Measurements from ENCODE around the gene GRIK4.
"Not testable (repeated sequence)": the region's sequence is repeated elsewhere in the genome, so short reads cannot be mapped to it uniquely, and the experiment has no call there.

GRIK4 gene

DNA sequence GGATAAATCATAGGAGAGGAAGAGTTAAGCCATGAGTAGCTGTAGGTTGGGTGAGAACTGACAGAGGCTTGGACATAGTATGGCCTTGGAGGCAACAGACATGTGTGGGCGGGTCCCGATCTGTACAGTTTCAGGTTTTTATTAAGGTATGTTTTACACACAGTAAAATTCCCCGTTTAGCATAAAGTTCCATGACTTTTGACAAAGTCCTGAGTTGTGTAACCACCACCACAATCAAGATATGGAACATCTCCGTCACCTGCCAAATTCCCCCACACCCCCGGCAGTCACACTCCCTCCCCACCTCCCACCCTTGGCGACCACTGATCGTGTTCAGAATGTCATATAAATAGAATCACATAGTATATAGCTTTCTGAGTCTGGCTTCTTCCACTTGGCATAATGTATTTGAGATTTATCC lies 68.1 kb downstream of the GRIK4 start:
- DNase-seq, result no peak

DNA sequence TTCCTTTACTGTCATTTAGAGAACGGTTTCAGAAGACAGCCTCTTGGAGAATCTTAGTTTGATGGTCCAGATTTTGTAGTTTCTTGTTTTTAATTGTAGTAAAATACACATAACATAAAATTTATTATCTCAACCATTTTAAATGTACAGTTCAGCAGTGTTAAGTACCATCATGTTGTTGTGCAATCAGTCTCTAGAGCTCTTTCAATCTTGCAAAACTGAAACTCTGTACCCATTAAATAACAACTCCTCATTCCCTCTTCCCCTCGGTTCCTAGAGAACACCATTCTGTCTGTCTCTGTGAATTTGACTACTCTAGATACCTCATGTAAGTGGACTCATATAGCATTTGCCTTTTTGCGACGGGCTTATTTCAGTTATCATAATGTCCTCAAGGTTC lies 69.8 kb downstream of the GRIK4 start:
- no peak for DNase-seq

DNA sequence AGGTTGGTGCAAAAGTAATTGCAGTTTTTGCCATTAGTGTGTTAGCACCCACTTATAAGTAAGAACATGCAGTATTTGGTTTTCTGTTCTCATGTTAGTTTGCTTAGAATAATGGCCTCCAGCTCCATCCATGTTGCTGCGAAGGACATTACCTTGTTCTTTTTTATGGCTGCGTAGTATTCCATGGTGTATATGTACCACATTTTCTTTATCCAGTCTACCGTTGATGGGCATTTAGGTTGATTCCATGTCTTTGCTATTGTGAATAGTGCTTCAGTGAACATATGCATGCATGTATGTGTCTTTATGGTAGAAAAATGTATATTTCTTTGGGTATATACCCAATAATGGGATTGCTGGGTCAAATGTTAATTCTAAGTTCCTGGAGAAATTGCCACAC lies 71.0 kb downstream of the GRIK4 start:
- DNase-seq, result not testable (repeated sequence)

DNA sequence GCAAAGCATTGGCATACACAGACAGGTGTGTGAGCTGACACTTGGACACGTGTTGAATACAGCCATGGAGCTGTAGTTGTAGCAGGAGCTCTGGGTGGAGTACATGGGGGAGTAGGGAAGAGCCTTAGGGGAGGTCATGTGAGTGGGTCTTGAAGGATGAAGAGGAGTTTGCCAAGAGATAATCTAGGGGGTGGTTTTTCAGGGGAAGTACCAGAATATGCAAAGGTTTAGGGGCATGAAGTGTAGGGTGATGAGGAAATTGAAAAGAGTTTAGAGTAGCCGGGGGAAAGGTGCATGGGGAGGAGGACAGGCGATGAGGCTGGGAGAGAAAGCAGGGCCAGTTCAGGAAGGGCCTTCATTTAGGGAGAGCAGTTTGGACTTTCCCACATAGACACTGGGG lies 74.5 kb downstream of the GRIK4 start:
- no peak for DNase-seq

DNA sequence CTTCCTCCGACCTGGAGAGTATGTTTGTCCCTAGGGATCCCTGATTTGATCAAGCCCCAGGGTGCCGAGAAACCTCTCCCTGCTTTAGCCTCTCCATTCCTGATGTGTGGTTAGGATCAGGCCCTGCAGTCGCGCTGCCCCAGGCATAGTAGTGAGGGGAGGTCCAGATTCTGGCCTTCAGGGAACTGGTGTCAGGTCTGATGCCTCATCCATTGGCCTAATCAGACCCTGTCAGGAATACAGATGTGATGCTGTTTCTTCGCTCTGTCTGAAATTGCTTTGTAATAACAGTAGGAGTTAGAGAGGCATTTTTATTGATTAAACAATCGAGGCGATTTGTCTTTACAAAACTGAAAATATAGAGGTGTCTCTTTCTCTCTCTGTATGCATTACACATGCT lies 75.2 kb downstream of the GRIK4 start:
- DNase-seq, result no peak

DNA sequence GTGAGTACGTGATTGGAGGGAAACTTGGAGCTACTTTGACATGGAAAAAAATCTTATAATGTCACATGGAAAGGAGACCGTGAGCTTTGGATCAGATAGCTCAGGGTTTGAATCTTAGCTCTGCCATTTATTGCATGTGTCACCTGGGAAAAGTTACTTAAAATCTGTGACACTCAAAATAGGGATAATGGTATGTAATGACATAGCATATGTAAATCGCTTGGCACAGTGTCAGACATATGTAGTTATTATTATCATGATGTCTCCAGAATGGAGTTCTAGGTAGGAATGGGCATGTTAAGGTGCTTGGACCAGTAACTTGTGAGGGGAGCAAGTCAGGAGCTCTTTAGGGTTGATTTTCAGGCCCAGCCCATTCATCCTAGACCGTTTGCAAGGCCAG lies 75.8 kb downstream of the GRIK4 start:
- no peak for DNase-seq

DNA sequence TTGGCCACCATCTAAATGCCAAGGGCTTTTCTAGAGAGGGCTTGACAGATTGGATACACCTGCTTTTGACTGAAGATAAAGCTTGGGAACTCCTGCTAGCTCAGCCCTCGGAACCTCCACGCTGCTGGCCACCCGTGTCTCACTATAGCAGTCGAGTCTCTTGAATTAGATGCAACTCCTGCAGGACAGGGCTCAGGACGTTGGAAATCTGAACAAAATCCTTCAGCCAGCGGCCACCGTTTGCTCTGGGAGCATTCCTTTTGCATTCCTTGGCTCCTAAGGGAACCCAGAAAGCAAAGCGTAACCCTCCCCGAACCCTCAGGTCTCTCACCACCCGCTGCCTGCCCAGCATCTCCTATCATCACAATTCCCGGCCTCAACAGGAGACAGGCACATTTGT lies 77.8 kb downstream of the GRIK4 start:
- no peak for DNase-seq

DNA sequence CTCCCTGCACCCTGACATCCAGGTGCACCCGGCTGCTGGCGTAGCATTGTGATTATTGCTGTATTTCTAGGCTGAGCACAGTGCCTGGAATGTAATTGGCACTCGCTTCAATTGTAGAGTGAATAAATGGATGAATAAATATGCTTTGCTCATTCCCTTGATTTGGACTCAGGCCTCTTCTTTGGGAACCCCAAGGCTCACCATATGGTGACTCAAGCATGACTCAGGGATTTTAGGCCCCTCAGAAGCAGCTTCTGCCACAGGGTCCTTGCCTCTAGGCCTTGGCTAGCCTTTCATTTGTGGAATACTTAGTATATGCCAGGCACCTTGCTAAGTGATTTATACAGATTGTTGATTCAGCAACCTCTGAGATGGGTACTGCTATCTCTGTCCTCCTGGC lies 78.9 kb downstream of the GRIK4 start:
- no peak for DNase-seq

DNA sequence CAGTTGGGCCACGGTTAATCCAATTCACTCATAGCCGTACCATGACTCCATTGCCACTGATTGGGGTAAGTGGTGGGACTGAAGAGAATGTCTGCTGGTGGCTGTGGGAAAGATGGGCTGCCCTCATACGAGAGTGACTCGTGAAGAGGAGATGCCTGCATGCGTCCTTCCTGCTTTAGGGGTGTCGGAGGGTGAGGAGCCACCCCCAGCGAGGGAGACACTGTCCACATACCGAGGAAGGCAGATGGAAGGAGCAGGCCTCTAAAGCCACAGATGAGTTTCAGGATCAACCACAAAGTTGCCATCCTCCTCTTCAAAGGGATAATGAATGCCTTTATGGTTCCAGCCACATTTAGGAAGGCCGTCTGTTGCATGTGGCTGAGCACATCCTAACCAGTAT lies 83.2 kb downstream of the GRIK4 start:
- DNase-seq, result no peak

DNA sequence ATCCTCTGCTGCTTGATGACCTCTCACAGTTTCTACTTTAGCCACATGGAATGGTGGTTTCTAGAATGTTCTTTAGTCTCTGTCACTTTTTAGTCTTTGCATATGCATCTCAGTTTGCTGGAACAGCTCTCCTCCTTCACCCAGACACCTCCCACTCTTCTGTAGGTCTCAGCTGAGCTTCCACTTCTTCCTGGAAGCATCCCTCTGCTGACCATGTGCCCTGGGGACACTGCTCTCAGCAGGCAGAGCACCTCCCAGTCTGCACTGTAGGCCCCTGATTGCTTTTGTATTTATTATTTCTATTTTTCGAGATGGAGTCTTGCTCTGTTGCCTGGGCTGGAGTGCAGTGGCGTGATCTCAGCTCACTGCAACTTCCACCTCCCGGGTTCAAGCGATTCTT lies 84.0 kb downstream of the GRIK4 start:
- no peak for DNase-seq

DNA sequence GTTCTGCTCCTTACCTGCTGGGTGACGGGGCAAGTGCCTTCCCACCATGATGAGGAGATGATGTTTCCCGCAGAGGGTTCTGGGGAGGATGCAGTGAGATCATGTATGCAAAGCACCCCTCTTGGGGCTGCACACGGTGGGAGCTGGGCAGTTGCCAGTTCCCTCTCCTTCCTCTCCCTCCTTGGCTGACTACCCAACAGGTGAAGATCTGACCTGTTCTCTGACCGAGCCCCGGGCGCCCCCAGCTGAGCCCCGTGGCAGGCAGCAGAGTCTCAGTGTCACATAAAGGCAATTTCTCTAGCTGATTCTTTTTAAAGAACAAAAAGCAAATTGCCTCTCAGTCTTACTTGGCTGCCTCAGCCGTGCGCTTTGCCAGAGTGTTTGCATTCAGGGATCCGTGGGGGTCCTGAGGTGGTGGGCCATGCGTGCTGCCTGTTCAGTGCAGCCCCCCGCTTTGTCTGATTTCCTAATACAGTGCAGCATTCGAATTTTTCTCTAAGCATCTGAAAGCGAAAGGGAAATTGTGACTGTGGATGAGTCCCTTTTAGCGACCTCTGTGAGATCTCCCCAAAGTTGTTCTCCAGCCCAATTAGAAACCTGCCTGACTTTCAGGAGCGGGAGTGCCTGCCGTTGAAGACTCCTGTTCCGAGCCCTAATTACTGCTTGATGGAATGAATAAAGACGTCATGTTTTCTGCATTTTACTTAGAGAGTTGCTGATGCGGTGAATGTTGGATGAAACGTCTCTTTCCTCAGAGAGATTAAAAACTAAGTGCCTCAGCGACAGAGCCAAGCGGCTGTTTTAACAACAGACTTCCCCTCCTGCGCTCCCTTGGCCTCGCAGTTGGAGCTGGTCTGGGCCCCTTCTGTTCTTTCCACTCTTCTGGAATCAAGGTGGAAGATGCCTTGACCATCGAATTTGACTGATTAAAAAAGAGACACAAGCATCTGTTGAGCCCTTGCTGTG lies 86.0 kb downstream of the GRIK4 start:
- DNase-seq, result no peak

DNA sequence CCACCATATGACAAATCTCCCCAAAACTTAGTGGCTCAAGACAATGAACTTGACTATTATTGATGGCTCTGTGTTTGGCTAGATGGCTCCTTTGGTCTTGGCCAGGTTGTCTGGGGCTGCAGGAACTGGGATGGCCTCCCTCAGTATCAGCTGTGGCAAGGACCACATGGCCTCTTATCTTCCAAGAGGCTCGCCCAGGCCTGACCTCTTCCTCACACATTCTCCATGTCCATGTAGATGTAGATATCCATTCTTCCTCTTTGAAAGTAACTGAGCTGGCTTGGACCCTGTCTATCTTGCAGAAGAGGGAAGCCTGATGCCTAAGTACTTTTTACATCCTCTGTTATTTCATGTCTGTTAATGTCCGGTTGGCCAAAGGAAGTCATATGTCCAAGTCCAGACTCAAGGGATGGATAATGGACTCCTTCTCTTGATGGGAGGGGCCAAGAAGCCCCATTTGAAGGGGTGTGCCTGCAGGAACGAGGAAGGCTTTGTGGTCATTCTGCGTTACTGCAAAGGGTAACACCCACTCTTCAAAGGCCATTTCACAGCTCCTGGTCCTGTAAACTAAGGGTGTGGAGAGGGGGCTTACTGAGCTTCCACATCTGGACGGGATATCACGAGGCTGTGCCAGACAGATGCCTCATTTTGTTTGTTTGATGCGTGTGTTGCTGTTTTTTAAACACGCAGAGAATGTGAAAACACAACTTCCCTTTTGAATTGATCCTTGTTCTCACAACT lies 87.1 kb downstream of the GRIK4 start:
- DNase-seq, result no peak

DNA sequence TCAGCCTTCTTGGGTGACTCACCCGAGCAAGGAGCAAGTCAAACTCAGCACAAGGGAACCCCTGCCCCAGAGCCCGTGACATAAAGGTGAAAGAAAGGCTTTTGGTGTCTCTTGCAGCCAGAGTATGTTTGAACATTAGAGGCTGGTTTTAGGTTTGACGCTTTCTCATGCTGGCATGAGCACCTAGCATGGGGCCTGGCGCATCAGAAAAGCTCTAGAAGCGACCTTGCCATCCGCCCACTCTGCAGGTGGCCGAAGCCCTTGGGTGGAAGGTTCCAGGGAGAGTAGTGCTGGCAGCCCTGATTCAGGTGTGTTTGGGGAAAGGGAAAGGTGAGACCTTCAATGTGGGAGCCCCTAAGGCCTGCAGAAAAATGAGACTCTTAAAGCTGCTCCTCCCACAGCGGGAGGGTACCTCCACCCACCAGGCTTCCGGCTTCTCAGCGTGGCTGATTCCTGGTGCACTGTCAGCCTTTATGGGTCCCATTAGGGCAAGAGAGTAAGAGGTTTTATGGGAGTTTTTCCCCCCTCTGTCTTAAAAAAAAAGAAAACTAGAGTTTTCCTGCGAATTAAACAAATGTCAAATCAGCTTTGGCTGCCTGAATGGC lies 88.4 kb downstream of the GRIK4 start:
- no peak for DNase-seq

DNA sequence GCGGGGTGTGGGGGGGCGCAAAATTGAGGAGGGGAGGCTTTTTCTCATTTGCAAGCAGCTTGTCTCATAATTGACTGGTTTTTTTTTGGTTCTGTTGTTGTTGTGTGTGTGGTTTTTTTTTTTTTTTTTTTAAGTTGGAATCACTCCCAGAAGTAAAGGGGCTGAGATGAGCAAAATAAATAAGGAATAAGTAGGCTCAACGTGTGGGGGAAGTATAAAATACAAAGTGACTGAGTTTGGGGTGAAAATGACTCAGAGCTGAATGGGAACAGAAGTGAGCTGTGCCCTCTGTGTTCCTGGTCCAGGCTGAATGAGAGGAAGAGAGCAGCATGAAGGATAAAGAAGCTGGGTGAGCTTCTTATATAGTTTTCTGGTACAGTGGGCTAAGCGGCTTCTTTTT lies 90.0 kb downstream of the GRIK4 start:
- DNase-seq, result no peak

DNA sequence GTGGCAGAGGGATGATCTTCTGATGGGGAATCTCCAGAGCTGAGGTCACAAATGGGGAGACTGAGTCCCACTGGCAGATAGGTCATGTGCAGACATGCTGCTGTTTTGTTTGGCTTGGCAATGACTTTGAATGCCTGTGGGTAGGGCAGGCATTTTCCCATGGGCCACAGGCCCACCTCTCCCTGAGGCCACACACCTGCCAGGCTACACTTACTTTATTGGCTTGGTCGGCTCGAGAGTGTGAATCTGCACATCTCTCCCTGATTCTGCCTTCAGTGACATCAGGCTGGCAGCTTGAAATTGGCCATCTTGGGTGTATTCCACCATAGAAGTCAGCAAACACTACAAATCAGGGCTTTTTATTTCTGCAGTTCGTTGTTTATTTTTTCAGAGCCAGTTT lies 91.5 kb downstream of the GRIK4 start:
- no peak for DNase-seq

DNA sequence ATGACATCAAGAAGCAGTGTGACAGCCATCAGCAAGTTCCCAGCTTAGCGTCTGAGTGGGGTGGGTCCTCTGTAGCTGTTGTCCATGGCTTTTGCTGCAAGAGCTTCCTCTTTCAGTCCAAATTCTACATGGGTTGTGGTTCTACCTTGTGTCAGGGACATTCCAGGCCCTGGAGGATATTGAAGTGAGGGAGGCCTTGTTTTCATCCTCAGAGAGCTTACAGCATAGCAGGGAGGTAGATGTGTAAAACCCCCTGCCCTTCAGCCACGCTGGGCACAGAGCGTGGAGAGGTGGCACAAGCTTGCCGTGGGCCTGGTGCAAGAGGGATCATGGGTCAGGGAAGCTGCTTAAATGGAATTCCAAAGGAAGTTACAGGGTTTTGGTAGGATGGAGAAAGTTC lies 93.9 kb downstream of the GRIK4 start:
- no peak for DNase-seq

DNA sequence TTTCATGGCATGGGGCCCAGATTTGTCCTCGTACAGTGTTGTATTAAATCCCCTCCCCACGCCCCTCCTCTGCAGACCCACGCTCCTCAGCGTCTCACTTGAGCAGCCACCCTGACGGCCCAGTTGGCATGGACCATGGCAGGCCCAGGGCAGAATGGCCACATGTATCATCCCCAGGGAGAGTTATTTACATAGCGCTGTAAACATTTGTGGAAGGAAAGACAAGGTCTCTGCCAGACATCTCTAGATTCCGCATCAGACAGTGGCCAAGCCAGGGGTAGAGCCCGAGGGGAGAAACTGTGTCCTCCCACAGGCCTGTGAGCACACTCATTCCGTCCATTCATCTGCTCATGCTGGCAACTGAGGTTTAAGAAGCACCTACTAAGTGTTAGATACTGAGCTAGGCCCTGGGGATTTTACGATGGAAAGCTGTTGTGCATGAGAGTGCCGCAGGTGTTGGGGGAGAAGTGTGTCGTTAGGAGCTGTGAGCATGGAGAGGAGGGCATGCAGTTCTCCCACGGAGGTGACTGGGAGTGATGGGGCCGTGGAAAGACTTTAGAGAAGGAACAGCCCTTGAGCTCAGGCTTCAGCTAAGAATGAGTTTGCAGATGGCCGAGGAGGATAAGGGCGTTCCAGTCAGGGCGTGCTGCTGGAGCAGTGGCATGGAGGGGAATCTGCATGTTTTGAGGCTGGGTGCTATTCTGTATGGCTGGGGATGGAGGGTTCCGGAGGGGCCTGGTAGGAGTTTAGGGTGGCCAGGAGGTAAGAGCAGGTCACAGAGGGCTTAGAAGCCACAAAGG lies 94.9 kb downstream of the GRIK4 start:
- no peak for DNase-seq

DNA sequence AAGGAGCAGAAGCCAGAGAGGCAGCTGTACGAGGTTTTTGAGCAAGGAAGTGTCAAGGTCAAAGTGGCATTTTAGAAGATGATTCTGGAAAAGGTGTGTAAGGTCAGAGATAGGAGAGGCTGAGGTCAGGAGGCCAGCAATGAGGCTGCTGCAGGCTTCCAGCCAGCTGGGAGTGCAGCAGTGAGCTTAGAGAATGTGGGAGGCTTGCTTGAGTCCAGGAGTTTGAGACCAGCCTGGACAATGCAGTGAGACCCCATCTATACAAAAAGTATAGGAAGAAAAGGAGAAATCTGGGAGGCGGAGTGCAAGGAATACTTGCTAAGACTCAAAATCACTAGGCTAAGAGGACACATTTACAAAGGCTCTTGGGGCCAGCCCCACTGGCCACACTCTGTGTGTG lies 96.5 kb downstream of the GRIK4 start:
- DNase-seq, result no peak

DNA sequence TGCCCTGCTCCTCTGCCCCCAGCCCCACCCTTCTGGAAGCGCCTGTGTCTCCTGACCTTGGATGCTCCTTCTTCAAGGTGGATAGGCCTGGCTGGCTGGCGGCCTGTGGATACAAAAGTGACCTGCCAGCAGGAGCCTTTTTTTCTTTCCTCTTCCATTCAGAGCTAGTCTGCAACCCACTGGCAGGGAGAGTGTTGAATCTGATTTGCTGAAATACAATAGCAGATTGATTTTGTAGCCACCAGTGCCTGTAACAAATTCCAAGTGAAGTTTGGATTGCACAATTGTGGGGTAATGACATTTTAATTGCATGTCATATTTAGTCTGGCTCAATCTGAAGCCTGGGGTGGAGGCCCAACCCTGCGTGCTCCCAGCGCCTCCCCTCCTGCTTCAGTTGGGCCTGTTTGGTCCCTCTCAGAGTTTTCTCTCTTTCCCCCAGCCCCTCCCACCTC lies 97.2 kb downstream of the GRIK4 start:
- DNase-seq, result no peak

DNA sequence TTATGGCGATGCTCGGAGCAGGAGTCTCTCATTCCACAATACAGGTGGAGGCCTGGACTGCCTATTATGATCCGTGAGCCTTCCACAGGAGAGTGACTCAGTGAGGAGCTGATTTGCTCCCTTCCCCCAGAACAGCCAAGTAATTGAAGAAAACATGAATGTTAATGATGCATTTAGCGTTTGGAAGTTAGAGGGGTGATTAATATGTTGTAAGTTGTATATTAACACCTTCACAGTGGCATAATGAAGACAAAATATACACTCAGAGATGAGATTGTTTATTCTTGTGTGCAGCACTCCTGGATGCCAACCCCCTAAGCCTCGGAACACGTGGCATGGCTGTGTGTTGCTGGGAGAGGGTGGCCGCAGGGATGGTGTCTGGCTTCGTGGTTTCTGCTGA lies 98.6 kb downstream of the GRIK4 start:
- DNase-seq, result no peak

DNA sequence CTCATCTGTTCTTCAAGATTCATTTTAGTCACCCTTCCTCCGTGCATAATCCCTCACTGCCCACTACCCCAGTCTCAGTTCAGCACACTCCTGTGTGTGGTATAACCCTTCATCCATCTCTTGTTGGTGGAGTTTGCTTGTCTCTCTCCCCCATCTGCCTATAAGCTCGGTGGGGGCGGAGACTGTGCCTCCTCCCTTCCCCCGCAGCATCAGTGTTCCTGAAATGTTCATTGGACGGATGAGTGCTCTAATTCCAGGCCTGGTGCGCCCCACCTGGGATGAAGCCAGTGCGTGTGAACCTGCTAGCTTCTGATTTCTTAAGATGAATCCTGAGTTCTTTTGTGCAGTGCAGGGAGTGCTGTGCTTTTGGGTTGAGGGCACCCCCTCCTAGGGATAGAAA lies 100.0 kb downstream of the GRIK4 start:
- DNase-seq, result no peak

DNA sequence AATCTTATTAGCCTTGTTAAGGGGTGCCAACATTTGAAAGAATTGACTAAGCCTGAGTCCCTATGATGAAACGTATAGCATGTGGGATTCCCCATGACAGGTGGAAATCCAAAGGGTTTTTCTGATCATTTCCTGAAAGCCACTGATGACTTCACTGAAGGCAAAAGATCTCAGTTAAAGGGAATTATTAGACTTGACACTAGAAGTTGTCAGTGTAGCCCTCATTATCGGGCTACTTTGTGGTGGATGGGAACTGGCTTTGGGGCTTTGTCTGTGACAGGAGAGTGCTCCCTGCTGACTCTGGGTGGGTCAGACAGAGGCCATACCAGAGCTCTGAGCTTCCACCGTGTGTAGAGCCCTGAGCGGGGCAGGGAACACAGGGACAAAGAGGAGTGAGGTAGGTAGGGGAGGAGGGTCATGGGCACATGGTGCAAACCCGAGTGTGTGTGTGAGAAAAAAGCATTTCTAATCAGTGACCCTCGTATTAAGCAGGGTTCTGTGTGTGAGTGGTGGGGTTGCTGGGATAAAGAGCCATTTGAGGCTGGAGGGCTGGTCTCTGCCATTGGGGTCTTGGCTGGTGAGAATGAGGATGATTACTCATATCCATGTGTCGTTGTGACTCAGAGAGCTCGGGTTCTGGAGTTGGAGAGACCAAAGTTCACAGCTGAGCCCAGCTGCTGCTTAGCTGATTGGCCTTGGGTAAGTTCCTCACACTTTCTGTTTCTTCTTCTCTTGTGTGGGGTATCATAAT lies 101.1 kb downstream of the GRIK4 start:
- DNase-seq, result no peak

Measured in NCI-H187 (cell line).